HEK293 (cell line): ENCODE data around the gene PPM1J.
A peak's percentile ranks its signal among the peaks of the same experiment; 100 is the strongest.

ENCODE experiments used
- CTCF ChIA-PET: fragments of 350-600 bp; formaldehyde crosslinking; extraction: SDS; loops from one replicate; lab custom pipeline; 2021; ENCODE audit warnings: antibody characterized with exemption; lab: Yijun Ruan, JAX
- POLR2A ChIA-PET: fragments of 300-600 bp; formaldehyde crosslinking; extraction: SDS; loops from one replicate; lab custom pipeline; 2020; ENCODE audit warnings: antibody characterized with exemption, inconsistent platforms; lab: Yijun Ruan, JAX
- H3K27ac ChIP-seq: fragments of 200-500 bp; sonication (Bioruptor generic); 2 replicates; pipeline ENCODE4 v1.5.1; 2014; ENCODE audit warnings: low read depth, low read length, control low read depth, inconsistent platforms; ENCODE audit errors: extremely low read depth
- H3K36me3 ChIP-seq, 2 experiments: fragments of 200-500 bp in 1 of 2; sonication (Bioruptor generic) in 1 of 2; 1 replicate in 1 of 2; 2 replicates in 1 of 2; pipeline ENCODE4 v1.5.1; 2014 to 2017; ENCODE audit warnings: inconsistent platforms in 2 of 2, low read length in 2 of 2; ENCODE audit not compliant: control insufficient read depth in 2 of 2, insufficient read depth in 1 of 2
- H3K4me1 ChIP-seq: fragments of 200-500 bp; sonication (Bioruptor generic); 2 replicates; pipeline ENCODE4 v1.5.1; 2014; ENCODE audit warnings: mild to moderate bottlenecking, low read length, inconsistent platforms; ENCODE audit not compliant: control insufficient read depth, insufficient read depth
- H3K4me3 ChIP-seq: 2 replicates; pipeline ENCODE4 v1.5.1; 2011; ENCODE audit warnings: low read depth, mild to moderate bottlenecking, control low read depth, low read length, moderate library complexity
- H3K9me3 ChIP-seq: fragments of 200-500 bp; sonication (Bioruptor generic); 2 replicates; pipeline ENCODE4 v1.5.1; 2014; ENCODE audit warnings: low read depth, low read length, inconsistent platforms; ENCODE audit not compliant: control insufficient read depth, insufficient read depth
- ATF2 ChIP-seq: fragments of 450-650 bp; formaldehyde crosslinking; IDR thresholded peaks from 2 replicates; pipeline ENCODE4 v1.5.1; 2016; ENCODE audit warnings: missing biosample characterization, missing genetic modification characterization, low read depth
- KLF10 ChIP-seq: fragments of 450-650 bp; IDR thresholded peaks from 2 replicates; pipeline ENCODE4 v1.5.1; 2018; ENCODE audit warnings: missing biosample characterization, mild to moderate bottlenecking, missing genetic modification characterization
- PRDM1 ChIP-seq: fragments of 450-650 bp; formaldehyde crosslinking; IDR thresholded peaks from 2 replicates; pipeline ENCODE4; 2016; ENCODE audit warnings: missing biosample characterization, missing genetic modification characterization
- PRDM10 ChIP-seq: fragments of 450-650 bp; formaldehyde crosslinking; IDR thresholded peaks from 2 replicates; pipeline ENCODE4 v1.5.1; 2016; ENCODE audit warnings: missing biosample characterization, missing genetic modification characterization
- ZBTB6 ChIP-seq: fragments of 450-650 bp; formaldehyde crosslinking; IDR thresholded peaks from 2 replicates; pipeline ENCODE4 v1.5.1; 2017; ENCODE audit warnings: missing biosample characterization, missing genetic modification characterization
- ZNF112 ChIP-seq: fragments of 450-650 bp; formaldehyde crosslinking; IDR thresholded peaks from 2 replicates; pipeline ENCODE4 v1.5.0; 2017; ENCODE audit warnings: missing biosample characterization, missing genetic modification characterization
- ZNF121 ChIP-seq: fragments of 450-650 bp; formaldehyde crosslinking; IDR thresholded peaks from 2 replicates; pipeline ENCODE4 v1.5.1; 2016; ENCODE audit warnings: missing biosample characterization, missing genetic modification characterization
- ZNF24 ChIP-seq: fragments of 450-650 bp; formaldehyde crosslinking; IDR thresholded peaks from 2 replicates; pipeline ENCODE4 v1.5.1; 2016; ENCODE audit warnings: missing biosample characterization, missing genetic modification characterization
- ZNF248 ChIP-seq: fragments of 450-650 bp; formaldehyde crosslinking; IDR thresholded peaks from 2 replicates; pipeline ENCODE4 v1.5.1; 2017; ENCODE audit warnings: missing biosample characterization, missing genetic modification characterization
- ZNF292 ChIP-seq: fragments of 450-650 bp; formaldehyde crosslinking; IDR thresholded peaks from 2 replicates; pipeline ENCODE4 v1.5.1; 2016; ENCODE audit warnings: low read depth, missing biosample characterization, missing genetic modification characterization, borderline replicate concordance
- ZNF311 ChIP-seq: fragments of 450-650 bp; formaldehyde crosslinking; IDR thresholded peaks from 2 replicates; pipeline ENCODE4 v1.5.1; 2017; ENCODE audit warnings: missing biosample characterization, missing genetic modification characterization, borderline replicate concordance
- ZNF398 ChIP-seq: fragments of 450-650 bp; formaldehyde crosslinking; IDR thresholded peaks from 2 replicates; pipeline ENCODE4 v1.5.1; 2017; ENCODE audit warnings: missing biosample characterization, missing genetic modification characterization
- ZNF48 ChIP-seq: fragments of 450-650 bp; formaldehyde crosslinking; IDR thresholded peaks from 2 replicates; pipeline ENCODE4 v1.5.1; 2016; ENCODE audit warnings: missing biosample characterization, missing genetic modification characterization
- ZNF610 ChIP-seq: fragments of 450-650 bp; formaldehyde crosslinking; IDR thresholded peaks from 2 replicates; pipeline ENCODE4 v1.5.1; 2016; ENCODE audit warnings: missing biosample characterization, missing genetic modification characterization, borderline replicate concordance
- ZNF639 ChIP-seq: fragments of 450-650 bp; formaldehyde crosslinking; IDR thresholded peaks from 2 replicates; pipeline ENCODE4 v1.5.1; 2016; ENCODE audit warnings: missing biosample characterization, missing genetic modification characterization
- ZNF645 ChIP-seq: fragments of 450-650 bp; formaldehyde crosslinking; IDR thresholded peaks from 2 replicates; pipeline ENCODE4; 2016; ENCODE audit warnings: missing biosample characterization, missing genetic modification characterization
- ZNF654 ChIP-seq: fragments of 450-650 bp; formaldehyde crosslinking; IDR thresholded peaks from 2 replicates; pipeline ENCODE4 v1.5.1; 2016; ENCODE audit warnings: low read depth, missing biosample characterization, missing genetic modification characterization
- ZNF785 ChIP-seq: fragments of 450-650 bp; formaldehyde crosslinking; IDR thresholded peaks from 2 replicates; pipeline ENCODE4 v1.5.1; 2016; ENCODE audit warnings: missing biosample characterization, missing genetic modification characterization

PPM1J gene

GRCh38 chr1:112695276-112695675 lies 19.9 kb downstream of the PPM1J start:
- no peaks in the 10 kb centered on the region for H3K9me3 ChIP-seq
- ChIA-PET POLR2A (no interaction called here), CTCF (interaction anchor here (0.9 kb wide), 1 partner anchor 301 kb away, joined by 3 read pairs; no protein-coding TSS in a partner anchor)
- H3K27ac ChIP-seq: no peak overlapping the region
- H3K4me3 ChIP-seq: no peak overlapping the region
- peaks cover 7% of the 10 kb centered on the region for H3K4me1 ChIP-seq
- peaks cover 19 to 95% of the 10 kb centered on the region in 2 experiments; a peak in 2 of 3 replicates for H3K36me3 ChIP-seq
- TF ChIP-seq ZNF48 (tag by site-specific recombination) (no peak), ZNF112 (no peak), ZNF121 (tag by site-specific recombination) (0 out of 2 replicates have a peak, but pooled peaks have one; percentile 1), ZBTB6 (tag by site-specific recombination) (no peak), ZNF311 (tag by site-specific recombination) (no peak)
- TF ChIP-seq, all 188 proteins: peak for 1

GRCh38 chr1:112694363-112694929 lies 20.7 kb downstream of the PPM1J start:
- CTCF ChIA-PET: no interaction called here
- H3K4me1 ChIP-seq: peaks cover 3% of the 10 kb centered on the region; the same call in 1 of the 2 replicates
- H3K4me3 ChIP-seq: no peak overlapping the region
- H3K36me3 ChIP-seq: peaks cover 24 to 95% of the 10 kb centered on the region in 2 experiments; a peak in 2 of 3 replicates
- H3K9me3 ChIP-seq: no peaks in the 10 kb centered on the region
- POLR2A ChIA-PET: interaction anchor here (0.5 to 0.8 kb wide), 2 partner anchors 20 to 1211 kb away, joined by 3 to 6 read pairs; partner anchors contain the start of genes DCLRE1B and MOV10
- H3K27ac ChIP-seq: no peak overlapping the region
- no peak for TF ChIP-seq ZNF610 (tag by site-specific recombination)
- TF ChIP-seq PRDM10 (tag by site-specific recombination): no peak
- no peak for TF ChIP-seq KLF10 (tag by site-specific recombination)
- no peak for TF ChIP-seq ZNF398
- TF ChIP-seq ATF2: no peak
- TF ChIP-seq ZNF654 (tag by site-specific recombination): no peak

GRCh38 chr1:112693821-112694220 lies 21.3 kb downstream of the PPM1J start:
- POLR2A ChIA-PET: interaction anchor here (0.6 to 0.8 kb wide), 2 partner anchors 19 to 1074 kb away, joined by 3 to 6 read pairs; partner anchors contain the start of genes MOV10 and RAP1A
- Histone ChIP-seq H3K4me1 (peaks cover 2% of the 10 kb centered on the region; the same call in 1 of the 2 replicates), H3K36me3 (peaks cover 24 to 98% of the 10 kb centered on the region in 2 experiments; a peak in 2 of 3 replicates), H3K27ac (no peak overlapping the region), H3K4me3 (no peak overlapping the region), H3K9me3 (no peaks in the 10 kb centered on the region)
- CTCF ChIA-PET: interaction anchor here (0.6 to 1.2 kb wide), 3 partner anchors 20 to 290 kb away, joined by 3 to 4 read pairs (median 3); partner anchors contain the start of genes MOV10 and PPM1J
- no peak for TF ChIP-seq PRDM1 (tag by site-specific recombination)
- no peak for TF ChIP-seq ZNF785
- TF ChIP-seq ZNF24: no peak
- no peak for TF ChIP-seq ZNF639 (tag by site-specific recombination)
- no peak for TF ChIP-seq ZNF292 (tag by site-specific recombination)
- no peak for TF ChIP-seq ZNF645
- no peak for TF ChIP-seq ZNF248 (tag by site-specific recombination)
